PC-9 (cell line): ENCODE data around the gene SYNE1.

Experiments
- CTCF ChIP-seq: fragments of 200-600 bp; sonication (generic); conservative IDR thresholded peaks from 2 replicates; pipeline ENCODE4 v1.6.1; 2017; ENCODE audit warnings: mixed run types, antibody characterized with exemption, mild to moderate bottlenecking, moderate library complexity
- EZH2 ChIP-seq: fragments of 200-600 bp; sonication (generic); IDR thresholded peaks from 2 replicates; pipeline ENCODE4 v1.8.0; 2017; ENCODE audit warnings: antibody characterized with exemption, low read depth

GRCh38 chr6:152426276-152426675, 210.9 kb downstream of the SYNE1 start:
- TF ChIP-seq EZH2 (no peak), CTCF (no peak)
